Psoas muscle (tissue), 8 donors: ENCODE measurements around the gene ELMO1. TPM values are rescaled to one million over a fixed set of nuclear protein-coding genes. Genes with fewer than 3 reads are reported as not detected.

Experiments used
- ATAC-seq, 4 donors: fragments of 200-7000 bp; cut with Tn5 transposase; one replicate each; pipeline ENCODE4 v1.9.1; 2020; ENCODE audit warnings: moderate library complexity in 3 of 4, mild to moderate bottlenecking in 2 of 4
- DNase-seq, 2 donors: peaks; one replicate each; pipeline ENCODE4 v3.0.0-alpha.2; 2020
- H3K27ac ChIP-seq: fragments of 200-600 bp; one replicate; pipeline ENCODE4 v1.8.0; 2022
- H3K27me3 ChIP-seq, 3 donors: fragments of 200-600 bp in 1 of 3; one replicate each; pipeline versions ENCODE4 v1.6.1 to v1.8.0; 2013 to 2022; ENCODE audit warnings: low read length in 2 of 3, mild to moderate bottlenecking in 2 of 3, moderate library complexity in 1 of 3; ENCODE audit not compliant: insufficient read depth in 3 of 3
- H3K36me3 ChIP-seq, 2 donors: fragments of 200-600 bp in 1 of 2; one replicate each; pipeline versions ENCODE4 v1.6.1 to v1.8.0; 2013 to 2022; ENCODE audit warnings: low read depth in 1 of 2, mild to moderate bottlenecking in 1 of 2, moderate library complexity in 1 of 2; ENCODE audit not compliant: insufficient read depth in 1 of 2
- H3K4me1 ChIP-seq: fragments of 200-600 bp; one replicate; pipeline ENCODE4 v1.8.0; 2022
- H3K4me3 ChIP-seq: fragments of 200-600 bp; one replicate; pipeline ENCODE4 v1.8.0; 2022; ENCODE audit warnings: mild to moderate bottlenecking
- H3K9me3 ChIP-seq: fragments of 200-600 bp; one replicate; pipeline ENCODE4 v1.8.0; 2022
- CTCF ChIP-seq: fragments of 200-600 bp; IDR thresholded peaks from one replicate; pipeline ENCODE4 v1.8.0; 2022; ENCODE audit warnings: antibody characterized with exemption
- WGBS, 3 donors: extraction: QIAGEN DNeasy Blood & Tissue Kit; methylation state at CpG; one replicate each; pipeline versions ENCODE4 v1.1.6 to v1.1.7; 2013; 5-methylcytosine and 5-hydroxymethylcytosine counted together
- intact Hi-C, 2 donors: fragments of 100-400 bp; cut with DNase I; formaldehyde crosslinking; loops; one replicate each; pipeline versions ENCODE4 v1.11.0 to v1.14.2; 2022
- polyA plus RNA-seq, 3 donors: library from polyadenylated mRNA; stranded (reverse); fragments of 200-250 nt; gene quantifications; one replicate each; pipeline ENCODE4 v1.2.3, GENCODE V29; 2013
- total RNA-seq, 4 donors: library from RNA; stranded (reverse); fragmentation: NEBNext Ultra II Directional in 2 of 4; extraction: Animal tissue kit (Norgen Biotek cat#: 25700) in 2 of 4; gene quantifications; one replicate each; pipeline versions ENCODE4 v1.2.1 to v1.2.4, GENCODE V29; 2021 to 2023
- donor health status: healthy with polysubstance abuse.
- donor health status: DM: no; HTN: no; CAD: no; lungs with moderate emphysema.
- donor health status: Bipolar disorder and iron deficiency.
- donor health status: healthy.
- donor health status: DM: yes; HTN: yes; CAD: no.
- donor health status: DM: no; HTN: no; CAD: no.
- donor health status: DM: no; HTN: no; CAD: no.
- donor health status: DM: yes; HTN: yes; CAD: no.

The ELMO1 gene
- total and polyA plus RNA-seq, 7 donors = 2.8 to 8.1 (median 6.9) TPM

- ATAC-seq (no peak), DNase-seq (no peak)
- Histone ChIP-seq H3K27ac (no peak overlapping the region), H3K4me1 (no peaks in the 10 kb centered on the region), H3K36me3 (no peaks in the 10 kb centered on the region), H3K9me3 (no peaks in the 10 kb centered on the region), H3K27me3 (no peaks in the 10 kb centered on the region), H3K4me3 (no peak overlapping the region)
- 53 to 81% (median 54%) methylated on average over 2 of the region's 2 CpGs for WGBS, 3 donors
- intact Hi-C loops = no loop called here
- TF ChIP-seq CTCF = no peak
Observed at GRCh38 chr7:37329940-37330339, 118.7 kb downstream of the ELMO1 start.

- H3K4me1 ChIP-seq = no peaks in the 10 kb centered on the region
- ATAC-seq (no peak), DNase-seq (no peak)
- intact Hi-C loops = no loop called here
- WGBS, 3 donors = 96 to 100% (median 100%) methylated on average over 1 of the region's 1 CpG
- H3K27ac ChIP-seq = no peak overlapping the region
- no peak for TF ChIP-seq CTCF
- no peak overlapping the region for H3K4me3 ChIP-seq
- H3K27me3 ChIP-seq = no peaks in the 10 kb centered on the region
- no peaks in the 10 kb centered on the region for H3K9me3 ChIP-seq
- no peaks in the 10 kb centered on the region for H3K36me3 ChIP-seq
Observed at GRCh38 chr7:37327288-37327687, 121.4 kb downstream of the ELMO1 start.

GRCh38 chr7:37323966-37324365, 124.7 kb downstream of the ELMO1 start:
- ATAC-seq = no peak
- Histone ChIP-seq H3K27me3 (no peaks in the 10 kb centered on the region), H3K36me3 (no peaks in the 10 kb centered on the region), H3K9me3 (no peaks in the 10 kb centered on the region), H3K4me1 (no peaks in the 10 kb centered on the region), H3K27ac (no peak overlapping the region), H3K4me3 (no peak overlapping the region)
- TF ChIP-seq CTCF = no peak
- intact Hi-C loops = no loop called here
- DNase-seq = no peak
- WGBS, 3 donors = 67 to 71% (median 69%) methylated on average over 4 of the region's 4 CpGs

GRCh38 chr7:37322831-37323230, 125.8 kb downstream of the ELMO1 start:
- intact Hi-C loops = no loop called here
- Histone ChIP-seq H3K36me3 (no peaks in the 10 kb centered on the region), H3K4me1 (no peaks in the 10 kb centered on the region), H3K9me3 (no peaks in the 10 kb centered on the region), H3K4me3 (no peak overlapping the region), H3K27ac (no peak overlapping the region), H3K27me3 (no peaks in the 10 kb centered on the region)
- DNase-seq = no peak
- ATAC-seq = no peak
- 90 to 92% (median 91%) methylated on average over 4 of the region's 4 CpGs for WGBS, 3 donors
- no peak for TF ChIP-seq CTCF

GRCh38 chr7:37320848-37321468, 127.7 kb downstream of the ELMO1 start:
- H3K9me3 ChIP-seq = no peaks in the 10 kb centered on the region
- intact Hi-C loops = no loop called here

More at GRCh38 chr7:37320848-37321468, 127.7 kb downstream of the ELMO1 start:
- DNase-seq = no peak
- Histone ChIP-seq H3K4me1 (no peaks in the 10 kb centered on the region), H3K27ac (no peak overlapping the region), H3K4me3 (no peak overlapping the region), H3K27me3 (no peaks in the 10 kb centered on the region), H3K36me3 (no peaks in the 10 kb centered on the region)
- TF ChIP-seq CTCF = no peak
- ATAC-seq = no peak
- WGBS, 3 donors = 93 to 96% (median 96%) methylated on average over 10 of the region's 10 CpGs
